Right renal cortex interstitium (tissue), 3 donors: ENCODE measurements around the gene NRXN3. TPM values are rescaled to one million over a fixed set of nuclear protein-coding genes. Genes with fewer than 3 reads are reported as not detected.

Source experiments
- DNase-seq, 3 donors: peaks; one replicate each; pipeline ENCODE4 v3.0.0-alpha.2; 2013; ENCODE audit warnings: low read depth in 3 of 3, low spot score in 2 of 3
- polyA plus RNA-seq, 3 donors: library from polyadenylated mRNA; unstranded; fragments of 120-200 nt; gene quantifications; one replicate each; pipeline ENCODE4 v1.2.1, GENCODE V29; 2013; ENCODE audit not compliant: insufficient read length in 3 of 3

Gene NRXN3
- polyA plus RNA-seq, 3 donors, result 5.6 to 6.7 (median 5.9) TPM

DNA sequence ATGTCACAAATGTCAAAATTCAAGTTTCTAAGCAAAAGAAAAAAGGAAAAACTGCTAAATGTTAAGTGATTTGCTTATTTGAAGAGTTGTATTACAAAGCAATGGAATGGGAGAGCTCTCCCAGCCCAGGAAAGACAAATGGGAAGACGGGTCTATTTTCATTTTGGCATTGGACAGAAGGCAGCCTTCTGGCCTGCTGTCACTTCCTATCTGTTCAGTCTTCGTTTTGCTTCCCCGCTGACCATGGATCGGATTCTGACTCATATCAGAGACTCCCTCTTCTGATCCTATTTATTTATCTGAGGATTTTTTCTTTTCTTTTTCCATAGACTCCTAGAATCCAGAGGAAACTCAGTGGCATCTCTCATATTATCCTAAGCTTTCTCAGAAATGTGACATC, 1406.3 kb downstream of the NRXN3 start:
- no peak for DNase-seq

DNA sequence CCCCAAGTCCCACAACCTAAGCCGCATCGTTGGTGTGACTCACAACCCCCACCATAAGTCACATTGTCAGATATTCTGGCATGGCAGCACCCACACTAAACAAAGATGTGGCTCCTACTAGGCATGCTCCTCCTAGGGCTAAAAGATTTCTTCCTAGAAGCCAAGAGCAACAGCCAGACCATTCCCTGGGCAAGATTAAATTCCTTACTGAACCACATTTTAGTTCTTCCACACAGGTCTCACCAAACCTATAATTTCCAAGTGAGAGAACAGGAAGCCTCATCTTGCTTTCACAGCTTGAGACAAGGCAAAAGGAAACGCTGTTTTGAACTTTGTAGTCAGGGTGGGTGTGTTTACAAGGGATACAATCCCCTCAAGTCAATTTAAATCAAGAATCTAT, 1408.3 kb downstream of the NRXN3 start:
- DNase-seq, result no peak

DNA sequence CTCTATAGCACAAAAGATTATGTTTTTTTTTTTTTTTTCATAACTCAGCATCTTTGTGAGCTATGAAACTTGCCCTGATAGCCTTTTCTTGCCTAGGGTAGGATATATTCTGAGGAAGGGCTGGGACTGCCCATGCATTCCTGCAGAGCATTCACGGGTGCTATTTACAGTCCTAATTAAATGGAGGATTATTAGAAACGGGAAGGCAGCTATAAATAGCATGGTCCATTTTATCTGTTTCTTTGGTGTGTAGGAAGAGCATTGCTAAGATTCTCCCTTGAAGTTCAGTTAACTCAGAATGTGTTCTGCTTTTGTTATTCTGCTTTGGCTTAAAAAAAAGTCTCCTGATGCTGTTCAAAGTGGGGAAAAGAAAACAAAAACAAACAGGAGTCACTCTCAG, 1410.2 kb downstream of the NRXN3 start:
- DNase-seq, result no peak

DNA sequence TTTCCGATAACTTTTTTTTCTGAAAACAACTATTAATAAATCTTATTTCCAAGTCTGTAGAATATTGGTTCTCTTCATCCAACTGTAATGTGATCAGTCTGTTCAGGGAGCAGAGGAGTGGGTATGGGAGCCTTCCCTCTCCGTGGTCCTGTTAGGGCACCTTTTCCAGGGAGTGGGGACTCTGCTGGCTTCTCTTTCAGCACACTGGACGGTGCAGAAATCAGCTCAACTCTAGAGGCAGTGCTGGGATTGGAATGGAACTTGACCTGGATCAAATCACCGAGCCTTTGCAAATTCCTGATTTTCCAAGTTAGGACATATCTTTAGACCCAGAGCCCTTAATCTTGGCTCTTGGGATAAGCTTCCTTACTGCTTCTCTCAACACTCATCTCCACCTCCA, 1410.7 kb downstream of the NRXN3 start:
- no peak for DNase-seq

DNA sequence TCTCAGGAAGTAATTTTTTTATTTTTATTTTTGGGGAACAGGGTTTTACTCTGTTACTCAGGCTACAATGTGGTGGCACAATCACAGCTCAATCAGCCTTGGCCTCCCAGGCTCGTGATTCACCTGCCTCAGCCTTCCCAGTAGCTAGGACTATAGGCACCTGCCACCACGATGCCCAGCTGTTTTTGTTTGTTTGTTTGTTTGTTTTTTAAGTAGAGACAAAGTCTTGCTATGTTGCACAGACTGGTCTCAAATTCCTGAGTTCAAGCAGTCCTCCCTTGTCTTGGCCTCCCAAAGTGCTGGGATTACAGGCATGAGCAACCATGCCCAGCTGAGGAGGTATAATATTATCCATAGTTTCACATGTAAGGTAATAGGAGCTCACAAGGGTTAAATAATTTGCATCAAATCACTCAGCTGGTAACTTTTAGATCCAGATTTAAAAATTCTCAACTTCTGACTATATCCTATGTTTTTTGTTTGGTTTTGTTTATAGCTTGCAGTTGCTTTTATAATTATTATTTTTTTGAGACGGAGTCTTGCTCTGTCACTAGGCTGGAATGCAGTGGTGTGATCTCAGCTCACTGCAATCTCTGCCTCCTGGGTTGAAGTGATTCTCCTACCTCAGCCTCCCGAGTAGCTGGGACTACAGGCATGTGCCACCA, 1411.9 kb downstream of the NRXN3 start:
- DNase-seq, result no peak

DNA sequence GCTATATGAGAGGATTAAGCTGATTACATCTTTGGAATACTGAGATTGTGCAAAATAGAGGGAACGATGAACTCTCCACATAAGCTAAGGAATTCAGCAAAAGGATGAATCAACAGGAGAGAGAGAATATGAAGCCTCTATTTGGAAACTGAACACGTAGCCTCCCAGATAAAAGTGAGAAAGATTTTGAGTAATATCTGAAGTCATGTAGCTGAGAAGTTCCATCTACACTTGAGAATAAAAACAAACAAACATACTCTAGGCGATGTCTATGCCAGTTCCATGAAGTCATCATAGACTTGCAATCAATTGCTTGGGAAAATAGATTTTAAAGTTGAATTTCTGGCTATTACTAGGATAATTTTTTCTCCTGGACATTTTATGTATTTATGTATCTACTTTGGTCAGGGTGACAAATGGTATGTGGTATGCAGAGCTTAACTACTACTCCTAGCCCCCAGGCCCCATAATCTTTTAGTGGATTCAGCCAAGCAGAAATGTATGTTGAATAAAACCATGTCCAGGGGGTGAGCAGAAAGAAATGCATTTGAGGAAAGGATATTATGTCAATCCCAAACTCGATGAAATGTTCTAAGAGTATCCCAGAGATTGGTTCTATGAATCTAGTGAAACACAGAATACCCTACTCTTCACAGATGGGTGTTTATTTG, 1413.7 kb downstream of the NRXN3 start:
- DNase-seq, result no peak

DNA sequence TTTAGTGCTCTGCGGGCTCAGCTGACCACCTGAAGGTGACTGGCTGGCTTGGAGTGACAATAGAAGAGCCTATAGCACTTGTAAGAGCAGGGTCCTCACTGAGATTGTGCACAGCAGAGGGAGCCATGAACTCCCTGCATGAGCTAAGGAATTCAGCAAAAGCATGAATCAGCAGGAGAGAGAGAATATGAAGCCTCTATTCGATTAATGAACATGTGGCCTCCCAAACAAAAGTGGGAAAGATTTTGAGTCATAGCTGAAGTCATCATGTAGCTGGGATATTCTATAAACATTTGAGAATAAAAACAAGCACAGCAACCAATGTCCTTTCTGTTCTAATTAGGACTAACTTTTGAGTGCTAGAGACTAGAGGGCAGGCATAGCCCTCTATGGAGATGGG, 1414.5 kb downstream of the NRXN3 start:
- no peak for DNase-seq

DNA sequence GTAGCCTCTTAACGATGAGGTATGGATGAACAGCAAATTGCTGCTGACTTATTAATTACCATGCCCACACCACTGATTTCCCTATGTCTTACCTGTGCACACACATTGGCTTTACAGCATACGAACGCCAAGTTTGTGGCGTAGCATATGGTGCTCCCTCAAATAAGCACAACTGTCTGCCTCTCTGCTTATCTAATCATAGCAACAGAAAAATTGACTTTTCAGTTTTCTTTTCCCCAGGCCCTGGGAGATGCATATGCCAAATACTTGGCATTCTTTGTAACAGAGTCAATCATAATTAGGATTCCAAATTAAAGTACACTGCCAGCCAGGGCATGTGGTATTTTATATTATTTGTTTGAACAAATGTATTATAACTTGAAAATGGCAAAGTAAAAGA, 1415.7 kb downstream of the NRXN3 start:
- no peak for DNase-seq

DNA sequence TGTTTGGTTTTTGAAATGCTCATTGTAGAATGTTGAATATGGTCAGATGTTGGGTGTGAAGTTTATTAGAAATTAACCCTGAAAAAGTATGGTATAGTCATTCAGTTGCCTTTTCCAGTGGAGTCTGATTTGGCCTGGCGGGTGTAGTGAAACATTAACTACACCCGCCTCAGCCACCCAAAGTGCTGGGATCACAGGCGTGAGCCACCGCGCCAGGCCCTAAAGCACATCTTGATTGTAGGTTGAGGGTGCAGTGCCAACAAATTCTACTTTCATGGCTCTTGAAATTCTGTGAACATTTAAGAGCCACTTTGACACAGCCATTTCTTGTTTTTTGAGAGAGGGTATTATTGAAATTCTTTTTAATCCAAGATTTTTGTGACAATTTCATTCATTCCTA, 1416.2 kb downstream of the NRXN3 start:
- DNase-seq, result no peak

DNA sequence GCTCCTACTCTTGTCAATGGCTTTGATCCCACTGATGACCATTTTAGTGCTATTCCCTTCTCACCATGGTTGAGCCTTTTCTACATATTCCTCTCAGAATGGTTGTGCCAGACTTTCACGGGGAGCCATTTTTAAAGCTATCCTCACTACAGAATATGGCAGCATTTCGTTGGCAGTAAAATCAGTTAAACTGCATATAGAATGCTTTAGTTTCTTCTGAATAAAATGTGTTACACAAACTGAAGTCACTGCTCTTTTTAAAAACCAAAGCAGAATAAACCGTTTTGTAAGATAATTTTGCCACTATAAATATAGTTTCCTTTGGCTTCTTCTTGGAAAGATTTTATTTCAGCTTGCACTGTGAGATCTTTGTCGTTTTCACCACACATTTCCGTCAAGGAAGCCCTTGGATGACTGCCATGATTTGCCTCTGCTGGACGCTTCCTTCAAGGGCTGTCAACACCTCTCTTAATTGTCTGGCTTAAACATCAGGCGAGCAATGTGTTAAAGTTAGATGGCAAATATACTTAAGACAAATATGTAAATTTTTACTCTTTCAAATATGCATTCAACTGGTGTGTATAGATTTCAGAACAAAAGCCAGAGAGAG, 1416.9 kb downstream of the NRXN3 start:
- DNase-seq, result no peak

DNA sequence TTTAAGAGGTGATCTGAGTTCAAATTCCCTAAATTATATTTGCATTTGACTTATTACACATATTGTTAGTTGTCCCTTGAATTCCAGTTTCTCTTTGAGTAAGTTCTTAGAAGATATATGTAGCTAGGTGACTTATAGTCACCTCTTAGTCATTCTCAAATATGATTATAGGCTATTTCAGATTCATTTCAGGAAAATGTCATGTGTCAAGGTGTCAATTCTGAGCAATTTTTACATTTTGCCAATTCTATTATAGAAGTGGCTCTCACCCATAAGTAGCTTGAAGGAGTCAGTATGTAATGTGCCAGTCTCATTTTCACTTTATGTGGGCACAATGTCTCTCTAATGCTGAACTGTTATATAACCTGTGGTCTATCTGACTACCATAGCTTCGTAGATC, 1417.7 kb downstream of the NRXN3 start:
- no peak for DNase-seq

DNA sequence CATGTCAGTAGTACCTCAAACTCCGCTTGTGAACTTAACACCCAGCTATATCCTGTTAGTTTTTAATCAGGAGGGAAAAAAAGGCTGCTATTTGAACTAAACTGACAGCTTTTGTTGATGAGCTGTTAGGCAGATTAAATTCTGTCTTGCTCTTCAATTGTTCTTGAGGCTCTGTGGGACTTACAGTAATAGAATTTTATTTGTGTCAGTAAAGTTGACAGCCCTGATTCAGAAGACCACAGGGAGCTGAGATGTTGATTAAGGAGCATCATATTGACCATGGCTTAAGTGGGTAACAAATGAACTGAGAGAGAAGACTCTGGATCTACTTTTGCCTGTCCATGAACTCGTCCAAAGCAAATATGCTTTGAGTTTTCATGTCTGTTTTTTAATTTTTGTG, 1418.2 kb downstream of the NRXN3 start:
- DNase-seq, result no peak

DNA sequence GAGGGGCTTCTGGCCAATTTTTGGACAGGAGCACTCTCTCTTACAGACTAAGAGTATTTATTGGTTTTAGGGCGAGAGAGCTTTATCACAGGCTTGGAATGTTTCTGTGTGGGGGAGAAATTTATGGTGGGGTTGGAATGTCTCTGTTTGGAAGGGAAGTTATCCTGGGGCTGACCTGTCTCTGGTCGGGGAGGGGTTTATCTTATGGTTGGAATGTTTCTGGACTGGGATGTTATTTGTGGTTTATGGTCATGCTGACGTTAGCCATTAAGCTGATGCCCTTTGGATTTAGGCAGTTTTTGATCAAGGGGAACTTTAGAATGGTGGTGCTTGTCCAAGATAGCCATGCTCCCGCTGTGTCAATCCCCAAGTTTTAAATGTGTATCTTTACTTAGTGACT, 1426.4 kb downstream of the NRXN3 start:
- no peak for DNase-seq

DNA sequence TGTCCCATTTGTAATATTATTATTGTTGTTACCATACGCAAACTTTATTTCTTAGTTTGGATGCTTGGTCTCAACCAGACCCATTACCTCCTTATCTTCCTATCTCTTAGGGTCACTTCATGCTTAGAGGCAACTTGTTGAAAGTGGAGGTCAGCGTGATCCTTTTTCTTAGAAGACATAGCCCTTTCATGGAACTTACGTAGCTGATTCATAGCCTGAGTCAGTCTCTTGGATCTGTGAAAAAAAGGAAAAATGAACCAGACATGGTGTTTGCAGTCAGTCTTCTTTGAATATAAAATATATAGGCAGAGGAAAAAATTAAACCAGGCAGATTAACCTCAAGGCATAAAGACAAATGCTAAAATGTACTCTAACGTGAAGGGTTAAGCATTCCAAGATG, 1427.4 kb downstream of the NRXN3 start:
- DNase-seq, result no peak

DNA sequence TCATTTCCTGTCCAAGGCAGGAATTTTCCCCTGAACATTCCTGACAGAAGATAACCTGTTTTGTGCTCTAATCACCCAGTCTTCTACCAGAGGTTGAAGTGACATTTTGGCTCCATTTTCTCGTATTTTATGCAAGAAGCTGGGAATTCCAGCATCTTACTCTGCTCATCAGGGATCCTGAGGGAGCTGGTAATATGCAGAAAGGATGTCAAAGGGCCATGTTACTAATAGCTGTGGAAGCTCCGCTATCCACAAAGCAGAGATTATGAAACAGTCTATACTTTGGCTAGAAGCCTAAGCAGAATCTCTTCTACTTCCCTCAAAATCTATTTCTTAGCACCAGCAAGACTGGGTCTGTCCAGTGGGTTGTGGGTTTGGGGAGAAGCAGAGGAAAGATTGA, 1428.2 kb downstream of the NRXN3 start:
- DNase-seq, result no peak

DNA sequence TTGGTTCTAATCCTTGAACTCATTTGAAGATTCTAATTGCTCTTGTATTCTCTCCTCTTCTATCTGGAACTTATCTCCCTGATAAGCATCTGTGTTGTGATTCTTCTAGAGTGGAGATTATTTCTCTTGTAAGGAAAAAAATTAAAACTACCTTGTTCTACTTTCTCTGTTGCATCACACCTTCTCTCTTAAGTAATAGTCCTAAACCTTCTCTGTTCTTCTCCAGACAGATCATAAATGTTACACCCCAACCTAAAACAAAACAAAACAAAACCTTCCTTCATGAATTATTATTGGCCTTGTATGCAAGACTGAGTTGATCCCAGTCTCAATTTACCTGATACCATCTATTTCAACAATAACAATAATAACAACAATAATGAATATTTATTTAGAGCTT, 1429.1 kb downstream of the NRXN3 start:
- no peak for DNase-seq

DNA sequence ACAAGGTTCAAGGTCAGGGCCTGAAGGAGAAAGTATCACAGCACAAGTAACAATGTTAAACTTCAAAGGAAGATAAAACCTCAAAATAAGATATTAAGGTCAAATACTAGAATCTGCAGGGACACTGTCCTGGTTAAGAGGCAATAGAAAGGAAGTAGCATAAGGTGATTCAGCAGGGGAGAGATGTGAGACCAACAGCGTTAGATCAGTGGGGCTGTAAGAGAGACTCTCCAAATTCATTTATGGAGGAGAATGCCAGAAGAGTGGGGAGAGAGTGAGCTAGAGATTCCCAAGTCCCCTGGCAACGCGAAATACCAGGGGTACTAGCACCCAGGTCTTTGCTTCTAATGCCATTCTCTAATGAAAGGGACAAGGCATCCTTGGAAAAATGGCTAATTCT, 1430.2 kb downstream of the NRXN3 start:
- no peak for DNase-seq

DNA sequence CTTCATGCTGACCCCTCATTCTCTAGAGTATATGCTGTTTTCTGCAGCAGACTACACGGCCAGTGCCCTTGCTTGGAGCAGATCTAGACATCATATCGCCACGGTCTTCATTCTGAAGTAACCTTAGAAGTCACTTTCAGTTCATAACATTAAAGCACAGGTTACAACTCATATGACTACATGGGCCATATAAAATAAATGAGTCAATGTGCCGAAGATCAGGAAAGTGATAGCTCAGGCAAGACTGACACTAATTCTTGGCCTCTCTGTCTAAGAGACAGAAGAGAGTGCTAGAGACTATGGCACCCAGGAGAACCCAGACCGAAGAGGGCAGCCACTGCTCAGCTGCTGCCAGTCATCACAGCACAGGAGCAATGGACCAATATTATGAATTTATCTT, 1431.4 kb downstream of the NRXN3 start:
- DNase-seq, result no peak

DNA sequence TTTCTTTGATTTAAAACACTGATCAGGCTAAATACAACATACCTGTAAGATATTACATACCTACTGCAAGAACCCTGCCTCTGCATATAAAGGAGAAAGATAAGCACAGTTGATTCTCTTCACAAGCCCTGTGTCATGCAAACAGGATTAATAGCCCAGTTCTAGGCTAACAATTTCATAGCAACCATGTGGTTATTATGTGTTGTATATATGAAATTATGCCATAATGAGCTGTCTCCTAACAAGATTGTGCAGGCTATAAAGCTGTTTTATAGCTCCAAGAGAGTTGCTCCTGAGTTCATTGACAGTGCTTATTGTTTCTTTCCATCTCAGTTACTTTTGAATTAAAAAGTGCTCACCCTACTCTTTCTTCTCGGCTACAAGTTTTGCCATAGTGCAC, 1431.9 kb downstream of the NRXN3 start:
- DNase-seq, result no peak

DNA sequence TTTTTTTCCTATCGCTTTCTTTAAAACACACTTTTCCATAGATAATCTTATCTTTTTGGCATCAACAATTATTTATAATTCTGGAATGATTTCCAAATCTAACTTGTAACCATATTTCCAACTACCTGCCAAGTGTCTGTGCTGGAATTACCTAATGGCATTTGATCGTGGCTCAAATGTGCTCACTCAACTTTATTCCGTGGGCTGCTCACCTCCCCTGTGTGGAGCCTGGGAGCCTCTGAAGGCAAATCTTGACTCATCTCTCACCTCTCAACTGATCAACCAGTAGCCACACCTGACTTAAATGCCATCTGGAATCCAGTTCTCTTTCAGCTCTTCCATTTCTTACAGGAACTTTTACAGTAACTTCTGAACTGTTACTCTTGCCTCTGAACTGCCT, 1432.6 kb downstream of the NRXN3 start:
- DNase-seq, result no peak

DNA sequence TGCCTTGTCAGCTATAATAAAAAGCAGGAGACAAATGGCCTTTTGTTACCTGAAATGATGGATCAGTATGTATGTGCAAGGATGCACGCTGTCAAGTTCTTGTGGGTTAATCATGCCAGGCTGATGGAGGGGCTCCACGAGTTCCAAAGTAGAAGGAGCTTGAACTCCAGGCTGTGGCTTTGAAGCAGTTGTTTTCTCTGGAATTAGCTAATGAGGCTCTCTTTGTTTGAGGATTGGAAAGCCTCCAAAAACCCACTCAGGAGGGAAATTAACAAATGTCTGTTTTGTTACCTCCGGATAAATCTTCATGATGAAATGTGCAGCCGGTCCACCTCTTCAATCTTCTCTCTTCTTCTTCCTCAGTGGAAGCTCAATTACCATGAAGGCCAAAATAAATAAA, 1435.7 kb downstream of the NRXN3 start:
- DNase-seq, result no peak

DNA sequence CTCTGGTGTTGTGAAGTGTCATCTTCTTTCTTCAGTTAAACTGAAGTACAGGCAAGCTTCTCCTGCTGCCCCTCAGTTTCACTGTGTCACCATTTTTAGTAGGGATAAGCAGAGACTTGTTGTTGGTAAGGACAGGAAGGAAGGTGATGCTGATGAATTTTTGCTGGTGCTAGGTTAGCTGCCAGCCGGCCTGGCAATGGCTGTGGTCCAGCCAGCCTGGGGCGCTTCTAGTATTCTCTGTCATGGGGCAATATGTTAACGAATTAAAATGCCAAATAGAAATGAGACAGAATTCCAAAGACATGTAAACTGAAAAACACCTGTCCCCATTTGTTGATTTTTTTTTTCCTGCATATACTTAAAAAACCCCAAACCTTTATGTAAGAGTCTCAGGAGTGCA, 1438.3 kb downstream of the NRXN3 start:
- no peak for DNase-seq
